HepG2 (cell line): ENCODE measurements around the gene DAD1. TPM values are rescaled to one million over a fixed set of nuclear protein-coding genes. Genes with fewer than 3 reads are reported as not detected.

ENCODE experiments used
- KLF12 ChIP-seq: sonication (generic); formaldehyde crosslinking; IDR thresholded peaks from 2 replicates; pipeline ENCODE4 v1.4.0; 2020; ENCODE audit warnings: missing genetic modification reagents, borderline replicate concordance
- MTA3 ChIP-seq: sonication (generic); formaldehyde crosslinking; IDR thresholded peaks from 2 replicates; pipeline ENCODE4 v1.4.0; 2020; ENCODE audit warnings: missing genetic modification reagents
- RARA ChIP-seq: IDR thresholded peaks from 2 replicates; pipeline ENCODE4 v1.6.1; 2016; ENCODE audit warnings: missing genetic modification reagents, missing compliant biosample characterization
- RBFOX2 ChIP-seq: fragments of 200-400 bp; formaldehyde crosslinking; IDR thresholded peaks from 2 replicates; pipeline ENCODE4 v1.6.1; 2017; ENCODE audit warnings: low read depth, mild to moderate bottlenecking, low read length
- RORA ChIP-seq: sonication (generic); formaldehyde crosslinking; IDR thresholded peaks from 2 replicates; pipeline ENCODE4 v1.5.0; 2020; ENCODE audit warnings: mild to moderate bottlenecking, missing genetic modification reagents, moderate library complexity
- SPEN ChIP-seq: sonication (generic); formaldehyde crosslinking; IDR thresholded peaks from 2 replicates; pipeline ENCODE4 v1.5.1; 2020; ENCODE audit warnings: low read depth, mild to moderate bottlenecking, missing genetic modification reagents
- THYN1 ChIP-seq: sonication (generic); formaldehyde crosslinking; IDR thresholded peaks from 2 replicates; pipeline ENCODE4 v1.8.1; 2023; ENCODE audit warnings: low read depth, mild to moderate bottlenecking, moderate library complexity, missing genetic modification reagents, borderline replicate concordance
- XRCC5 ChIP-seq: fragments of 200-400 bp; formaldehyde crosslinking; optimal IDR thresholded peaks from 2 replicates; pipeline ENCODE3; 2017; ENCODE audit warnings: mild to moderate bottlenecking, low read length
- YEATS4 ChIP-seq: sonication (generic); formaldehyde crosslinking; IDR thresholded peaks from 2 replicates; pipeline ENCODE4 v1.4.0; 2020; ENCODE audit warnings: missing genetic modification reagents, borderline replicate concordance
- ZNF382 ChIP-seq: sonication (generic); formaldehyde crosslinking; IDR thresholded peaks from 2 replicates; pipeline ENCODE4 v1.5.0; 2020; ENCODE audit warnings: missing genetic modification reagents, mild to moderate bottlenecking, borderline replicate concordance
- ZNF512 ChIP-seq: sonication (generic); formaldehyde crosslinking; IDR thresholded peaks from 2 replicates; pipeline ENCODE4 v1.4.0; 2020; ENCODE audit warnings: mild to moderate bottlenecking, missing genetic modification reagents
- ZNF513 ChIP-seq: sonication (generic); formaldehyde crosslinking; conservative IDR thresholded peaks from 2 replicates; pipeline ENCODE4 v1.5.0; 2020; ENCODE audit warnings: missing genetic modification reagents
- ZNF775 ChIP-seq: sonication (generic); formaldehyde crosslinking; IDR thresholded peaks from 2 replicates; pipeline ENCODE4 v1.4.0; 2020; ENCODE audit warnings: missing genetic modification reagents, mild to moderate bottlenecking, moderate library complexity, borderline replicate concordance
- polyA plus RNA-seq, 8 experiments: library from polyadenylated mRNA; depleted of rRNA in 3 of 8; stranded (reverse) in 7 of 8; unstranded in 1 of 8; fragments of >200 nt; fragmentation: Illumina TruSeq in 4 of 8; extraction: Trizol in 4 of 8; gene quantifications; 2 replicates each; pipeline versions ENCODE4 v1.2.1 to v1.2.3, GENCODE V29; 2011 to 2016; ENCODE audit warnings: low read depth in 4 of 8, missing spikeins in 1 of 8, mixed read lengths in 1 of 8; ENCODE audit not compliant: insufficient read depth in 1 of 8
- total RNA-seq, 5 experiments: library from RNA; depleted of rRNA; stranded (reverse); fragments of >200 nt; fragmentation: Illumina TruSeq; extraction: Trizol; gene quantifications; 2 replicates each; pipeline ENCODE4 v1.2.3, GENCODE V29; 2016; ENCODE audit warnings: low read depth in 1 of 5
- TF ChIP-seq, protein P1 (sequence below): sonication (generic); formaldehyde crosslinking; IDR thresholded peaks from 2 replicates; pipeline ENCODE4 v1.4.0; 2020; ENCODE audit warnings: mild to moderate bottlenecking, missing genetic modification reagents, borderline replicate concordance
- TF ChIP-seq, protein P2 (sequence below): sonication (generic); formaldehyde crosslinking; IDR thresholded peaks from 2 replicates; pipeline ENCODE4 v1.4.0; 2020; ENCODE audit warnings: low read depth, mild to moderate bottlenecking, missing genetic modification reagents

Gene DAD1
- total and polyA plus RNA-seq, 2 of the 13 experiments (the other 11 are each of a cell fraction or from before 2014, with no cell fraction given): 558 to 626 TPM

DNA sequence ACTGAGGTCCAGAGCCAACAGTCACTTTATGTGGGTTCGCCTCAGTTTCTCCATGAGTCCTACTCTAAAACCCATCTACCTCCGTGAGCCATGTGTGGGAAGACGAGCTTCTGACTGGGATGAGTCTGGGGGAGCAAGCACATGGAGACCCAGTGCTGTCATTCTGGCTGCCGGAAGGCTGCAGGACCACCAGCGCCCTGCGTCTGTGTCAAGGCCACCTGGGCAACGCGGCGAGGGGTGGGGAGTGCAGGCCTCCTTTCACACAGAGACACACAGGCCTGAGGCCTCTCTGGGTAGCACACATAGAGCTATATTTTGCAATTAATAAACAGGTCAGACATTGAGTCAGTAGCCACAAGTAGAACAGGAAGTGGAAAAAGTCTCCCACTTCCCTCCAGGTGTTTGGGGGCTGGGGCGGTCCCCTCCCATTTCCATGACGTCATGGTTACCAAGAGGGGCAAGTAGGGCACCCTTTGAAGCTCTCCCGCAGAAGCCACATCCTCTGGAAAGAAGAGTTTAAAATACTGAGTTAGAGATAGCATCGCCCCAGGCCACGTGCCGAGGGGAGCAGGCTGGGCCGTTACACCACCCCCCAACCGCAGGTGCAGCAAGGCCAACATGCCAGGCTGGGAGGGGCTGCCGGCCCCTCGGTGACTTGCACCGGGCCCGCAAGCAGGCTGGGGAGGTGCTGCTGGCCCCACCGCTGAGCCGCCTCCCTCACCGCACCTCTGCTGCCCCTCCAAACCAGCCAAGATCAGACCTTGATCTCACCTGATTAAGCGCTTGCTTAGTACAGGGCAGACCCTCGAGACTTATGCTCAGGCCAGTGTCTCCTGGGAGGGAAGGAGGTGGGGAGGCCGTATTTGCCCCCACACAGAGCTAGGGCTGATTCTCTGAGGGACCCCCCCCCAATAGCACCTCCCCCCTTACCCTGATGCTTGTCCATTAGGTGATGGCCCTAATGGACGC, 32.7 kb downstream of the DAD1 start (continued):
- TF ChIP-seq RARA (CRISPR knock-in tag): no peak
- TF ChIP-seq ZNF512 (CRISPR knock-in tag): 0 out of 2 replicates have a peak, but pooled peaks have one; percentile 21
- TF ChIP-seq ZNF382: no peak
- TF ChIP-seq ZNF775 (CRISPR knock-in tag): no peak
- TF ChIP-seq THYN1 (CRISPR knock-in tag): no peak
- TF ChIP-seq, protein P1, sequence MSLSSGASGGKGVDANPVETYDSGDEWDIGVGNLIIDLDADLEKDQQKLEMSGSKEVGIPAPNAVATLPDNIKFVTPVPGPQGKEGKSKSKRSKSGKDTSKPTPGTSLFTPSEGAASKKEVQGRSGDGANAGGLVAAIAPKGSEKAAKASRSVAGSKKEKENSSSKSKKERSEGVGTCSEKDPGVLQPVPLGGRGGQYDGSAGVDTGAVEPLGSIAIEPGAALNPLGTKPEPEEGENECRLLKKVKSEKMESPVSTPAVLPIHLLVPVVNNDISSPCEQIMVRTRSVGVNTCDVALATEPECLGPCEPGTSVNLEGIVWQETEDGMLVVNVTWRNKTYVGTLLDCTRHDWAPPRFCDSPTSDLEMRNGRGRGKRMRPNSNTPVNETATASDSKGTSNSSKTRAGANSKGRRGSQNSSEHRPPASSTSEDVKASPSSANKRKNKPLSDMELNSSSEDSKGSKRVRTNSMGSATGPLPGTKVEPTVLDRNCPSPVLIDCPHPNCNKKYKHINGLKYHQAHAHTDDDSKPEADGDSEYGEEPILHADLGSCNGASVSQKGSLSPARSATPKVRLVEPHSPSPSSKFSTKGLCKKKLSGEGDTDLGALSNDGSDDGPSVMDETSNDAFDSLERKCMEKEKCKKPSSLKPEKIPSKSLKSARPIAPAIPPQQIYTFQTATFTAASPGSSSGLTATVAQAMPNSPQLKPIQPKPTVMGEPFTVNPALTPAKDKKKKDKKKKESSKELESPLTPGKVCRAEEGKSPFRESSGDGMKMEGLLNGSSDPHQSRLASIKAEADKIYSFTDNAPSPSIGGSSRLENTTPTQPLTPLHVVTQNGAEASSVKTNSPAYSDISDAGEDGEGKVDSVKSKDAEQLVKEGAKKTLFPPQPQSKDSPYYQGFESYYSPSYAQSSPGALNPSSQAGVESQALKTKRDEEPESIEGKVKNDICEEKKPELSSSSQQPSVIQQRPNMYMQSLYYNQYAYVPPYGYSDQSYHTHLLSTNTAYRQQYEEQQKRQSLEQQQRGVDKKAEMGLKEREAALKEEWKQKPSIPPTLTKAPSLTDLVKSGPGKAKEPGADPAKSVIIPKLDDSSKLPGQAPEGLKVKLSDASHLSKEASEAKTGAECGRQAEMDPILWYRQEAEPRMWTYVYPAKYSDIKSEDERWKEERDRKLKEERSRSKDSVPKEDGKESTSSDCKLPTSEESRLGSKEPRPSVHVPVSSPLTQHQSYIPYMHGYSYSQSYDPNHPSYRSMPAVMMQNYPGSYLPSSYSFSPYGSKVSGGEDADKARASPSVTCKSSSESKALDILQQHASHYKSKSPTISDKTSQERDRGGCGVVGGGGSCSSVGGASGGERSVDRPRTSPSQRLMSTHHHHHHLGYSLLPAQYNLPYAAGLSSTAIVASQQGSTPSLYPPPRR: 0 out of 2 replicates have a peak, but pooled peaks have one; percentile 31
- no peak for TF ChIP-seq MTA3 (CRISPR knock-in tag)
- TF ChIP-seq ZNF513 (CRISPR knock-in tag): peak; percentile 89; the same call in 1 of the 2 replicates
- TF ChIP-seq, protein P2, sequence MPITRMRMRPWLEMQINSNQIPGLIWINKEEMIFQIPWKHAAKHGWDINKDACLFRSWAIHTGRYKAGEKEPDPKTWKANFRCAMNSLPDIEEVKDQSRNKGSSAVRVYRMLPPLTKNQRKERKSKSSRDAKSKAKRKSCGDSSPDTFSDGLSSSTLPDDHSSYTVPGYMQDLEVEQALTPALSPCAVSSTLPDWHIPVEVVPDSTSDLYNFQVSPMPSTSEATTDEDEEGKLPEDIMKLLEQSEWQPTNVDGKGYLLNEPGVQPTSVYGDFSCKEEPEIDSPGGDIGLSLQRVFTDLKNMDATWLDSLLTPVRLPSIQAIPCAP (CRISPR knock-in tag): no peak
- no peak for TF ChIP-seq XRCC5
- TF ChIP-seq YEATS4 (CRISPR knock-in tag): peak; percentile 46; the same call in 1 of the 2 replicates
- TF ChIP-seq SPEN (CRISPR knock-in tag): peak; percentile 12; the same call in 1 of the 2 replicates
- TF ChIP-seq KLF12 (CRISPR knock-in tag): peak; percentile 14; the same call in 1 of the 2 replicates
- TF ChIP-seq RBFOX2: no peak
- no peak for TF ChIP-seq RORA (CRISPR knock-in tag)
